Body of pancreas (tissue), 4 donors: Measurements from ENCODE around the gene PIAS3.
"Not testable (repeated sequence)": the region's sequence is repeated elsewhere in the genome, so short reads cannot be mapped to it uniquely, and the experiment has no call there.

Source experiments
- CTCF ChIP-seq, 7 experiments: fragments of 450-650 bp in 4 of 7; fragments of 200-600 bp in 3 of 7; sonication (generic) in 3 of 7; IDR thresholded peaks; one replicate each; pipeline ENCODE4 v1.5.1; 2016 to 2019; ENCODE audit warnings: antibody characterized with exemption in 7 of 7
- POLR2A ChIP-seq, 3 donors: fragments of 450-650 bp; IDR thresholded peaks; one replicate each; pipeline ENCODE4 v1.6.1; 2016; ENCODE audit warnings: antibody characterized with exemption in 3 of 3, mild to moderate bottlenecking in 2 of 3

- TF ChIP-seq CTCF, POLR2A (IDR thresholded peaks at IDR 0.05): not testable (repeated sequence)
Observed at GRCh38 chr1:145812977-145813810, 45.7 kb downstream of the PIAS3 start.
